ENCODE measurements around the gene CTNNA3. TPM values are rescaled to one million over a fixed set of nuclear protein-coding genes. Genes with fewer than 3 reads are reported as not detected.

The CTNNA3 gene
- total RNA-seq, 4 donors from 2014 or later = 0.68 to 75.2 (median 1.4) TPM

- intact Hi-C loops (cut with DNase I; ENCODE audit: low total_unique reads) = no loop called here
- Histone ChIP-seq H3K27me3 (no peaks in the 10 kb centered on the region), H3K27ac (no peak overlapping the region), H3K36me3 (no peaks in the 10 kb centered on the region), H3K9me3 (no peaks in the 10 kb centered on the region), H3K4me1 (no peaks in the 10 kb centered on the region), H3K4me3 (no peak overlapping the region)
- DNase-seq = no peak
- in situ Hi-C loops (cut with MboI; ENCODE audit: low pct_ligation_motif_present in 1 of 4, low pct_unique_long_range_greater_than_20kb in 1 of 4, low sequenced_read_pairs in 3 of 4) = no loop called here
- TF ChIP-seq, protein P1, sequence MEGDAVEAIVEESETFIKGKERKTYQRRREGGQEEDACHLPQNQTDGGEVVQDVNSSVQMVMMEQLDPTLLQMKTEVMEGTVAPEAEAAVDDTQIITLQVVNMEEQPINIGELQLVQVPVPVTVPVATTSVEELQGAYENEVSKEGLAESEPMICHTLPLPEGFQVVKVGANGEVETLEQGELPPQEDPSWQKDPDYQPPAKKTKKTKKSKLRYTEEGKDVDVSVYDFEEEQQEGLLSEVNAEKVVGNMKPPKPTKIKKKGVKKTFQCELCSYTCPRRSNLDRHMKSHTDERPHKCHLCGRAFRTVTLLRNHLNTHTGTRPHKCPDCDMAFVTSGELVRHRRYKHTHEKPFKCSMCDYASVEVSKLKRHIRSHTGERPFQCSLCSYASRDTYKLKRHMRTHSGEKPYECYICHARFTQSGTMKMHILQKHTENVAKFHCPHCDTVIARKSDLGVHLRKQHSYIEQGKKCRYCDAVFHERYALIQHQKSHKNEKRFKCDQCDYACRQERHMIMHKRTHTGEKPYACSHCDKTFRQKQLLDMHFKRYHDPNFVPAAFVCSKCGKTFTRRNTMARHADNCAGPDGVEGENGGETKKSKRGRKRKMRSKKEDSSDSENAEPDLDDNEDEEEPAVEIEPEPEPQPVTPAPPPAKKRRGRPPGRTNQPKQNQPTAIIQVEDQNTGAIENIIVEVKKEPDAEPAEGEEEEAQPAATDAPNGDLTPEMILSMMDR (IDR thresholded peaks at IDR 0.05) = no peak
- TF ChIP-seq POLR2AphosphoS5 (IDR thresholded peaks at IDR 0.05) = no peak
- TF ChIP-seq EP300 (IDR thresholded peaks at IDR 0.05; ENCODE audit: low read depth) = no peak
- TF ChIP-seq POLR2A (IDR thresholded peaks at IDR 0.05) = no peak
Observed at GRCh38 chr10:67629461-67629971, 66.5 kb downstream of the CTNNA3 start.

GRCh38 chr10:67622984-67623383, 73.0 kb downstream of the CTNNA3 start:
- no peak for DNase-seq
- H3K4me3 ChIP-seq = no peak overlapping the region
- H3K36me3 ChIP-seq = no peaks in the 10 kb centered on the region
- H3K9me3 ChIP-seq = no peaks in the 10 kb centered on the region
- no peaks in the 10 kb centered on the region for H3K27me3 ChIP-seq
- intact Hi-C loops (cut with DNase I; ENCODE audit: low total_unique reads) (no loop called here), in situ Hi-C loops (cut with MboI; ENCODE audit: low pct_ligation_motif_present in 1 of 4, low pct_unique_long_range_greater_than_20kb in 1 of 4, low sequenced_read_pairs in 3 of 4) (no loop called here)
- TF ChIP-seq, protein P1 (IDR thresholded peaks at IDR 0.05) = no peak
- TF ChIP-seq POLR2A (IDR thresholded peaks at IDR 0.05) (no peak), EP300 (IDR thresholded peaks at IDR 0.05; ENCODE audit: low read depth) (no peak), POLR2AphosphoS5 (IDR thresholded peaks at IDR 0.05) (no peak)
- no peaks in the 10 kb centered on the region for H3K4me1 ChIP-seq
- no peak overlapping the region for H3K27ac ChIP-seq
- 69 to 100% methylated on average over 1 of the region's 1 CpG for WGBS, 2 donors (ENCODE audit: low coverage in 1 of 2)

DNA sequence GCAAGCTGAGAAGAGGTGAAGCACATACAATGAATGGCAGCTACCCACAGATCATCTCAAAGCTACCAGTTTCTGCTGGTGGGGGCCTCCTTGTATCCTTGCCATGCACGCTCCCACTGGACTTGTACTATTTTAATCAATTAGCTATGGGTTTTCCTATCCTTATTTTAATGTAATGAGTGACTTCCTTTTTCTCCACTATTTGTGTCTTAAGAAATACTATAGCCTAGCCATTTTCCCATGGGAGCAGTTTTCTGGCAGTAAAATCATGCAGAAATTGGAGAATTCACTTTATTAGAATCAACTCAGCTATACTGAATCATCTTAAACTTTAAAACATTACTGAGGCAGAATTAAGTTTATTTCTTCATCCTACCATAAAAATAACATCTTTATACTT, 73.5 kb downstream of the CTNNA3 start:
- no peaks in the 10 kb centered on the region for H3K36me3 ChIP-seq
- H3K4me1 ChIP-seq = no peaks in the 10 kb centered on the region
- intact Hi-C loops (cut with DNase I; ENCODE audit: low total_unique reads) = no loop called here
- H3K9me3 ChIP-seq = no peaks in the 10 kb centered on the region
- TF ChIP-seq POLR2AphosphoS5 (IDR thresholded peaks at IDR 0.05) = no peak
- TF ChIP-seq, protein P1 (IDR thresholded peaks at IDR 0.05) = no peak
- TF ChIP-seq POLR2A (IDR thresholded peaks at IDR 0.05) = no peak
- TF ChIP-seq EP300 (IDR thresholded peaks at IDR 0.05; ENCODE audit: low read depth) = no peak
- in situ Hi-C loops (cut with MboI; ENCODE audit: low pct_ligation_motif_present in 1 of 4, low pct_unique_long_range_greater_than_20kb in 1 of 4, low sequenced_read_pairs in 3 of 4) = no loop called here
- no peak overlapping the region for H3K27ac ChIP-seq
- no peaks in the 10 kb centered on the region for H3K27me3 ChIP-seq
- 86 to 88% methylated on average over 1 of the region's 1 CpG for WGBS, 2 donors (ENCODE audit: low coverage in 1 of 2)
- H3K4me3 ChIP-seq = no peak overlapping the region
- DNase-seq = no peak

- intact Hi-C loops (cut with DNase I; ENCODE audit: low total_unique reads) (no loop called here), in situ Hi-C loops (cut with MboI; ENCODE audit: low pct_ligation_motif_present in 1 of 4, low pct_unique_long_range_greater_than_20kb in 1 of 4, low sequenced_read_pairs in 3 of 4) (no loop called here)
- Histone ChIP-seq H3K4me3 (no peak overlapping the region), H3K27ac (no peak overlapping the region), H3K9me3 (no peaks in the 10 kb centered on the region), H3K36me3 (no peaks in the 10 kb centered on the region), H3K27me3 (no peaks in the 10 kb centered on the region), H3K4me1 (no peaks in the 10 kb centered on the region)
- 44 to 62% methylated on average over 3 of the region's 3 CpGs for WGBS, 2 donors (ENCODE audit: low coverage in 1 of 2)
- TF ChIP-seq POLR2A (IDR thresholded peaks at IDR 0.05) (no peak), POLR2AphosphoS5 (IDR thresholded peaks at IDR 0.05) (no peak), EP300 (IDR thresholded peaks at IDR 0.05; ENCODE audit: low read depth) (no peak)
- TF ChIP-seq, protein P1 (IDR thresholded peaks at IDR 0.05) = no peak
- no peak for DNase-seq
Observed at GRCh38 chr10:67621834-67622233, 74.2 kb downstream of the CTNNA3 start.
